RCC 7860 (cell line): Measurements from ENCODE around the gene UTP11.

Source experiments
- DNase-seq: peaks from one replicate; pipeline ENCODE4 v3.0.0-alpha.2; 2015; ENCODE audit warnings: low spot score
- FAIRE-seq: peaks from 2 replicates; lab custom pipeline; 2012; peaks lifted over from hg19 to GRCh38; lab: Jason Lieb, UNC

The UTP11 gene

DNA sequence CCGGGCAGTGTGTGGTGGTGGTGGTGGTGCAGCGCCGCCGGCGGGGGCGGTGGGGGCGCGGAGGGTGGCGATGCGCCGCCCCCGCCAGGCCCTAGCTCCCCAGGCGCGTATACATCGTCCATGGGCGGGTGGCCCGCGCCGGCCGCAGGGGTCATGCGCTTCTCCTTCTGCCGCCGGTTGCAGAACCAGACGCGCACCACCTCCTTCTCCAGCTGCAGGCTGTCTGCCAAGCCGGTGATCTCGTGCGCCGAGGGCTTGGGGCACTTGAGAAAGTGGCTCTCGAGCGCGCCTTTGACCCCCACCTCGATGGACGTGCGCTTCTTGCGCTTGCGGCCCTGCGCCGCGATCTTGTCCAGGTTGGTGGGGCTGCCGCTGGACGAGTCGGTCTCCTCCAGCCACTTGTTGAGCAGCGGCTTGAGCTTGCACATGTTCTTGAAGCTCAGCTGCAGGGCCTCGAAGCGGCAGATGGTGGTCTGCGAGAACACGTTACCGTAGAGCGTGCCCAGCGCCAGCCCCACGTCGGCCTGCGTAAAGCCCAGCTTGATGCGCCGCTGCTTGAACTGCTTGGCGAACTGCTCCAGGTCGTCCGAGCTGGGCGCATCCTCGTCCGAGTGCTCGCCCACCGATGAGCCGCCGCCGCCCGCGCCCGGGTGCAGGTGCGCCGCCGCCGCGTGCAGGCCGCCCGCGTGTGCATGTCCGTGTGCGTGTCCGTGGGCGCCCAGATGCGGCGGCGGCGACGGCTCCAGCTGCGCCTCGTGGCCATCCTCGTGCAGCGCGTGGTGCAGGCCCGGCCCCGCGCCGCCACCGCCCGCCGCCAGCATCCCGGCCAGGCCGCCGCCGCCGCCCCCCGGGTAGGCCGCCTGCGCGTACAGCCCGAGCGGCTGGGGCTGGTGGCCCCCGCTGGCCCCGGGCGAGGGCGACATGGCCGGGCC, 33.1 kb downstream of the UTP11 start:
- FAIRE-seq (no peak), DNase-seq (no peak)

DNA sequence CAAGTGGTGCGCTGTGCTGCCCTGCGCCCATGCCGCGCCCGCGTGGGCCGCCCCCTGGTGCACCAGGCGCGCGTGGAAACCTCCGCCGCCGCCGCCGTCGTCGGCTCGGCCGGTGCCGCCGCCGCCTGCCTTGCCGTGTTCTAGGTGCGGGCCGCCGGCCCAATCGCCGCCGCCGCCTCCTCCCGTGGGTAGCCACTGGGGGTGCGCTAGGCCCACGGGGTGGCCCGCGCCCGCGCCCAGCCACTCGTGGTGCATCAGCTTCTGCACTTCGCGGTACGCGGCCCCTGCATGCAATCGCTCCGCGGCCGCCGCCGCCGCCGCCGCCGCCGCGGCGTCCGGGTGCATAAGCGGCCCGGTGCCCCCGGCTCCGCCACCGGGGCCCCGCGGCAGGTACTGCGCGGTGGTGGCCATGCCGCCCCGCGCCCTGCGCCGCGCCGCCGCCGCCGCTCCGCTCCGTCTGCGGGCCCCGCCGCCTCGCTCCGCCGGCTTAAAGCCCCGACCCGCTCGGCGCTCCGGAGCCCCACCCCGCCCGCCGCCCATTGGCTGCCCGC, 33.9 kb downstream of the UTP11 start, which contains the start of gene POU3F1:
Gene POU3F1 (minus strand): TSS at position 461 of the 551 bp plus-strand sequence. CDS start 50 bp downstream, at position 411.
- FAIRE-seq = no peak

DNA sequence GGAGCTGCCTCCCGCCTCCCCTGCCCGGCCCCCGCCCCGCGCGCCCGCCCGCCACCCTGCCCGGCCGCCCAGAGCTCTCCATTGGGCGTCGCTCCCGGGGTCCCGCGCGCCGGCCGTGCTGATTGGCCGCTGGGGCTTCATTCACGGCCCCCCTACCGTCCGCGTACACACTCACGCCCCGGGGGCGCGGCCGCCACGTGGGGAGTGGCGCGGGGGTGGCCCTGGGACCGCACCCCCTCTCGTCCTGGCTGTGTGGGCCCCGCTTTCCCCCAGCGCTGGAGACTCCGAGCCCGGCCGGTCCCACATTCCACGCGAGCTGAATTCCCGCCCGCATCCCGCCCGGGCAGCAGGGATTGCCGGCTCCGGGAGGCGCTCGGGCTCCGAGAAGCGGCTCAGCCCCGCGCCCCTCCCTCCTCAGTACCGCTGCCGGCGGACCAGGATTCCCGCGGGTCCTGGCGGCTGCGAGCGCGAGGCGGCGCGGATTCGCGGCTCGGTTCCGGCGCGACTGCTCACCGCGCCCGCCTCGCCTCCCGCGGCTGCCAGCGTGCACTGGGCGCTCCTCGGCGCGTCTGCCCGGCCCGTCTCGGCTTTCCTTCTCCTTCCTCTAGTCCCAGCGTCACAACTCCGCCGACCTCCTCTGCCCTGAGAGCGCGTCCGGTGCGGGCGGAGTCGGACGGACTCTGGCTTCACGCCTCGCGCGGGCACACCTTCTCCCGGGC, 34.5 kb downstream of the UTP11 start:
- DNase-seq (peak; percentile 41), FAIRE-seq (no peak)

More for the DNA sequence above, 33.9 kb downstream of the UTP11 start, which contains the start of gene POU3F1:
- DNase-seq = no peak

DNA sequence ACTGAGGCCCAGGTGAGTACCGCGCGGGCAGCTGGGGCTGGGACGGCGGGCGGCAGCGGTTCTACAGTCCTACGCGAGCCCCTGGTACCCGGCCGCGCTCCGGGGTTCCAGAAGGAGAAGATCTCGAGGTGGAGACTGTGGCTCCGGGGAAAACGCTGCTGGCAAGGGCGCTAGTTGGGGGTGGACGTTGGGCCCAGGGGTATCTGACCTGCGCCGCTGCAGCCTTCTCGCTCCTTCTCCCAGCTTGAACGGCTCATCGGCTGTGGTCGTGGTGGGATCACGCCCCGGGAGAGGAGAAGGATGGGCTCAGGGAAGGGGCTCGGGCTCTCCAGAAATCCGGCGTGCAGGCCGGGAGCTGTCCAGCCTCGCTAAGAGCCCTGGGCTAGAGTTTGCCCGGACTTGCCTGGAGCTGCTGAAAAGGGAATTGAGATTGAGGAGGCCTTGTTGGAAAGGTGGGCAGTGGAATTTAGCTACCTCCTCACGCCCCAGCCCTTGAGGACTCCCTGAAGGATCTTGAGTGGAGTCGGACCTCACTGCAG, 35.1 kb downstream of the UTP11 start:
- FAIRE-seq (no peak), DNase-seq (no peak)

DNA sequence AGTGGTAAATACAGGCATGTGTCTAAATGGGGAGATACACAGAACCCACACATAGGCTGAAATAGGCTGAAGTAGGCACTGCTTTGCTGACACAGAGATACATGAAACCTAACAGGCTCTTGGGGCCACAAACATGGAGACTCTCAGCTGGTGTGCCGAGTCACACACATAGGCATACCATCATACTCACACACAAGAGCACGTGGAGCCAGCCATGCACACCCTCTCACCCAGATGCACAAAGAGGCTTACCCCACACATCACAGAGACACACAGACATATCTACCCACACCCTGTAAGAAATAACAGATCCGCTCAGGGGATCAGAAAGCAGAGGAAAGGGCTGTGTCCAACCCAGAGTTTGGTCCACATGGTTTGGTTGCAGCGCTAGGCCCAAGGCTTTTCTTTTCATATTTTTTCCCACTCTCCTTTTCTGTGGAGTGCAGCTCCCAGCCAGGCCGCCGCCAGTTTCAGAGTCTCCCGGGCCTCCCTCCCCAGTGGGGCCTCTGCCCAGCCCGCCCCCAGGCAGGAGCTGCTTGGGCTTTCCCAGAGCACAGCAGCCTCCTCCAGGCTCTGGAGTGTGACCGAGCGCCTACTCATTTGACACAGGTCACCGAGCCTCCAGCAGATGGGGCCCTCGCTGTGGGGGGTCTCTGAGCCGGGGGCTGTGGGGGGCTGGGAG, 38.0 kb downstream of the UTP11 start:
- FAIRE-seq (no peak), DNase-seq (peak; percentile 31)

DNA sequence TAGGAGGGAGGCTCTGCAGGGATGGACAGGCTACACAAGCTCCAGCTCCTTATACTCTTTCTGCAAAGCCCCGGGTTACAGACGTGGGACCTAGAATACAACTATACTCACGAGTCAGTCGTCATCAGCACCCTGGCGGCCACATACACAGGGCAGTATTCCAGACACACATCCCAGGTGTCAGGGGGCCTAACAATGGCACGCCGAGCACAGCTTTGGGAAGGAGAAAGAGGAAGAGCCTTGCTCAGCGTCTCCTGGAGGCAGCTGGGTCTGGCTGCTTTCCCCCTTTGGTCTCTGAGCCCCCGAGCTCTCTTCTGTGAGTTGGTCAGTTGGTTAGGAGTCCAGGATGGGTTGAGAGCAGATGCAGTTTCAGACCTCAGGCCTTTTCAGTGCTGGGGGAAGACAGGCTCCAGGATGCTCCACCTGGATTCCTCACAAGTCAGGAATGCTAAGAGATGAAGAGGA, 38.6 kb downstream of the UTP11 start:
- DNase-seq (no peak), FAIRE-seq (no peak)

DNA sequence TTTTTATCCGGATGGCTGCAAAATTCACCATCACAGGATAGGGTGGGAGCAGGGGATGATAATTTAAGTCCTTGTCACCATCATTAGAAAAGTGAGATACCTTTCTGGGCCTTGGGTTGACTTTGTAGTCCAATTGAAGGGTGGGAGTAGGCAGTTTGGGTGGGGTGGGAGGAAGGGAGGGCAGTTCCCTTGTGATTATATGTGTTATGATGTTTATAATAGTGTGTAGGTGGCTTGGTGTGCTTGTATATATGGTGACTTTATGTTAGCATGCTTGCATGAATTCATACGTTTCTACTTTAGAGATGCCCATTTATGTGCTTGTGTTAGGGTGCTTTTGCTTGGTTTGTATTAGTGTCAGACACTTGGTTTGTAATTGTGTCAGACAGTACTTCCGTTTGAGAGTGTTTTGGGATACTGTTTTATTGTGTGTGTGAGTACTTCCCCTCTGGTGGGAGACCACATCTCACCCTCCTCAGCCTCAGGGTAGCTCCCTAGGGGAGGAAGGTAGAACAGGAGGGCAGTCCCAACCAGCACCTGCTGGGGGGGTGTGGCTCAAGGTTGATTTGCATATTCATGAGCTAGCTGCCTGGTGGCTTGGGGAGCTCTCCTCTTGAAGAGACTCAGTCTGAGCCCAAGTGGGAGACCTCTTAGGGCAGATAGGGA, 40.3 kb downstream of the UTP11 start:
- no peak for DNase-seq
- FAIRE-seq = no peak

DNA sequence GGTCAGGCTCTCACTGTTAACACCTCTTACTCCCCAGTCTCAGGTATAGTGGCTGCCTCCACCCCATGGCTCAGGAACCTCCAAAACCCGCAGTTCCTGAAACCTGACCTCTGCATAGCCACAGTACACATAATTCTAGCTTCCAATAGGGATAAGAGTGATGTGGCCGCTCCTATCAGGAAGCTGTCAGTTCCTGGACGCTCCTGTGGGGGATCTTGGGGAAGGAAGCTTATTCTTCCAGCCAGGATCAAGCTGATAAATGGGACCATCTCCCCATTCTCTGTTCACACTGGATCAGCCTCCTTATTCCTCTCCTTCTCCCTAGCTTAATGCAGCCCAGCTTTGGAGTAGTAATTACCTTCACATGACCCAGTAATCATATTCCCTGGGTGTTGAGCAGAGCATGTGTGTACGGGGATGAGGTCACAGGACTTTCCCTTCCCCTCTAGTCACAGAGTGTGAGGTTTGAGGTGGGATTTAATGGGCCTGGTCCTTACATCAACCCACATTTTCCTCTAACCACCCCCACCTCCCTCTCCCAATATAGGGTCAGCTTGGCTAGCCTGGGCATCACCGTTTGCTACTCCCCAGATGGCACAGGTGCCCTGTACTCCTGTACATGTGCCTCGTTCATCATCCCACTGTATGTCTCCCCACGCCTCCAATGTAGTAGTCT, 41.0 kb downstream of the UTP11 start:
- no peak for FAIRE-seq

DNA sequence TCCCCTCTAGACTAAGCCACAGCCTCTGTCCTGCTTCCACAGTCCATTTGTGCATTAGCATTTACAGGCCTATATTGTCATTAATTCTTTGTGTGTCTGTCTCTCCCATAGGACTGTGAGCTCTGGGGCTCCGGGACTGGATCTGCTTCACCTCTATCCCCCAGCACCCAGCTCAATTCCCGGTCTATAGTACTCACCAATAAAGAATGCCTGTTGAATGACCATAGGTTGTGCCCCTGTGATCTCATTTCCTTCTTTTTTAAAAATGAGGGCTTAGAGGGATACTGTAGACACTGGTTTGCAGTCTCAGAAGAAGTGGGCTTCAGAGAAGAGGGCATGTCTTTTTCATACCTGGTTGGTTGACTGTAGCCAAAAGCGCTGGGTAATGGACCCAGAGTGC, 42.9 kb downstream of the UTP11 start:
- no peak for DNase-seq
- no peak for FAIRE-seq

More for the DNA sequence above, 41.0 kb downstream of the UTP11 start:
- no peak for DNase-seq

DNA sequence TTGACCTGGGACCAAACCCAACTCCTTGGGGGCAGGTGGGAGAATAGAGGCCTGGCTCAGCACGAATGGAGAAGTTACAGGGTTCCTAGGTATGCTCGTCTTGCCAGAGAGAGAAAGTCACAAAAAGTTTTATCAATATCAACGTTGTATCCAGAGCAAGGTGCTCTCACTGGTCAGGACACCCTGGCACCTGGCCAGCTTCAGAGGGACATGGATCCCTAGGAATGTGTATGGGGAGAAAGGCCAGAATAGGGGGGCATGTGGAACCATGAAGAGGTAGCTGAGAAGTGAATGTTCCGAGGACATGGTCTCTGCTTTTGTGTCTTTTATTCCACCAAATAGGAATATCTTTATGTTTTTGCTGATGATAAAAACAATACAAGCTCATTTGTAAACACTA, 43.4 kb downstream of the UTP11 start:
- FAIRE-seq = no peak
- DNase-seq = no peak

DNA sequence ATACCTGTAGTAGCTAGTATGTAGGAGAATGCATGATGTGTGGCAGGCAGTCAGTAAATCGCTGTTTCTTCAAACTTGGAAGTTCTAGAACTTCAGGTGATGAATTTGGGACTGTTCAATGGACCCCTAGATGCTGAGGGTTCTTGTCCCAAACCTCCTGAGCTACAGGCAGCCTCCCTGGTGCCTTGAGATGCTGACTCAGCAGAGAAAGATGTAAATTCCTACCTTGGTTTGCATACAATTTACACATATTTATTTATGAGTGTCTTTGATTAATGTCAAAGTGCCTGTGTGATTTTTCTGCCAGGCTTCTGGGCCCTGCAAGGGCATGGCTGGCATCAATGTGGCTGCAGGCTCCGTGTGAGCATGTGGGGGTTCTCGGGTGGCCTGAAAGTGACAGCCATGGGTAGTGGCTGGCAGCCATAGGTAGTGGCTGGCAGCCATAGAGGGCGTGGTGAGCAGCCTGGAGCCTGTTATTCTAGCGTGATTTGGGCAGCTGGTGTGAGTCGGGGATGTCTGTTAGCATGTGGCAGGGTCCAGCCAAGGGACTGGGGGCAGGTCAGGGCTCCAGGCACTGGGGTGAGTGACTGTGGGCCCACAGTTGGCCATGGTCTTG, 47.2 kb downstream of the UTP11 start:
- DNase-seq (no peak), FAIRE-seq (no peak)

DNA sequence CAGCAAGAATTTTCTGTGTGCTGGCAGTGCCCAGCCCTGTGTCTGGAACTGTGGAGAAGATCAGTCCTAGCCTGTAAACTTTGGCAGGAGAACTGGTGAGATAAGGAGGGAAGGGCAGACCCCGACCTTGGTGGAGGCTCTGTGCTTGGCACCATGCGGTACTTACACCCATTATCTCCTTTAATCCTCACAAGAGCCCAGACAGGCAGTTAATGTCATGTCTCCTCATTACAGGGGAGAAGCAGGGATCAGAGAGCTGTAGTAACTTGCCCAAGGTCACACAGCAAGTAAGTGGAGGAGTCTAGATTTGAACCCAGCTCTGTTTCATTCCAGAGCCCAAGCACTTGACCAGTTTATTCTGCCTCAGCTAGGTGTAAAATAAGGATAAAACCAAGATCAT, 48.0 kb downstream of the UTP11 start:
- FAIRE-seq = no peak
- no peak for DNase-seq

DNA sequence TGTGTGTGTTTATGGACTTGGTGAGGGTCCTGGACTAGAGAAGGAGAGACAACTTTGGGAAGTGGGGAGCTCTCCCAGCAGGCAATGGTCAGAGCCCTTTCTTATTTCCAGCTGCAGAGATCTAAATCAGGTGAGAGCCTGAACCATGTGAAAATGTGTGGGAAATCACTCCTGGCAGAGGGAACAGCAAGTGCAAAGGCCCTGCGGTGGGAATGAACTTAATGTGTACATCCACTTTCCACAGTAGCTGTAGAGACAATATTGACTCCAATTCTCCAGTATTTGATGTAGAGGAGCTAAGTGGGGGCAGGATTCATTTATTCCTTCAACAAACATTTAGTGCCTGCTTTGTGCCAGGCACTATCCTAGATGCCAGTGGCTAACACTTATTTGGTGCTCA, 48.8 kb downstream of the UTP11 start:
- no peak for FAIRE-seq
- no peak for DNase-seq

DNA sequence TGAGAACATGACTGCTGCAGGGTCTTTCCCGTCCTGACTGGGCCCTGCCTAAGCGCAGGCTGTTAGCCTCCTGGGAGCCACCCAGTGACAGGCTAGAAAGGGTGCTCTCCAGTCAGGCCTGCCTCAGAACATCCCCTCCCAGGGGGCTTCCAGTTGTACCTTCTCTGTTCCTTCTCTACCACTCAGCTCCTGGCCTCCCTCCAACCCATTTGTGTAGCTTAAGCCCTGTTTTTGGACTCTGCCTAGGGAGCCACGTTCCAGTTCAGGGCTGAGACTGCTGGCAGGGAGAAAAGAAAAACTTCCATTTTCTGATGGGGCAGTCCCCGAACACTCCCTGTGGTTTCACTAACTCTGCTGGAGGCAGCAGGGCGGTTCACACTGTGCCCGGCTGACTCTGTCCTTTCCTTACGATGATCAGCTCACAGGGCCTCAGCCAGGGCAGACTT, 49.4 kb downstream of the UTP11 start:
- no peak for DNase-seq
- no peak for FAIRE-seq

DNA sequence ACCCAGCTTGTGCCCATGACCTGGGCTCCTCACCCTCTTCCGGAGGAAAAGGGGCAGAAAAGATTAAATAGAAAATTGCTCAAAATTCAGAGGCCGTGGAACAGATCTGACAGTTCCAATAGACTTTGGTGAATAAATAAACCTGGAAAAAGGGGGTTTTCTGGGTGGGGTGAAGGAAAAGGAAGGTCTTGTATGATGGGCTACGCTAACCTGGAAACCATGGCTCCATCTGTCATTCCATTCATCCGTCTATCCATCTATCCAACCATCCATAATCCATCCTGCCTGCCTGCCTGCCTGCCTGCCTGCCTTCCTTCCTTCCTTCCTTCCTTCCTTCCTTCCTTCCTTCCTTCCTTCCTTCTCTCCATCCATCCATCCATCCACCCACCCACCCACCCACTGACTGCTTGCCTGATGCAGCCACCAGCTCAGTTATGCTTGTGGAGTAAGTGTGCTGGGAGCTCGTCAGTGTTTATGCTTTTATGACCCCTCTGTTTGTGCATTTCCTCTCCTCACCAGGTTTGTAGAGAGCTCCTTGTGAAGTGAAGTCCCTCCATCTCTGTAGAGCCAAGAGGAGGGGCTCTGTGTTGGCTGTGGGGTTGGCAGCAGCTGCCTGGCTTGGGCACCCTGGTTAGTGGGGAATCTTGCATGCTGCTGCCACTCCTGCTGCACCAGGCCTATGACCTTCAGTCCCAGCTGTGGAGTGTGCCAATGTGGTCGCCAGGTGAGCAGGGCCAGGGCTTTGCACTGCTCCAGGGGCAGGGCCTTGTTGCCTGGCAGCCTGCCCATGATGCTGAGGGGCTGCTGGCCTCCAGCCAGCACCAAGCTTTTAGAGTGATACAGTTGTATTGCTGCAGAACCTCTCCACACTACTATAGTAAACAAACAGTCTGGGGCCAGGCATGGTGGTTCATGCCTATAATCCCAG, 50.1 kb downstream of the UTP11 start:
- no peak for DNase-seq
- FAIRE-seq = no peak

DNA sequence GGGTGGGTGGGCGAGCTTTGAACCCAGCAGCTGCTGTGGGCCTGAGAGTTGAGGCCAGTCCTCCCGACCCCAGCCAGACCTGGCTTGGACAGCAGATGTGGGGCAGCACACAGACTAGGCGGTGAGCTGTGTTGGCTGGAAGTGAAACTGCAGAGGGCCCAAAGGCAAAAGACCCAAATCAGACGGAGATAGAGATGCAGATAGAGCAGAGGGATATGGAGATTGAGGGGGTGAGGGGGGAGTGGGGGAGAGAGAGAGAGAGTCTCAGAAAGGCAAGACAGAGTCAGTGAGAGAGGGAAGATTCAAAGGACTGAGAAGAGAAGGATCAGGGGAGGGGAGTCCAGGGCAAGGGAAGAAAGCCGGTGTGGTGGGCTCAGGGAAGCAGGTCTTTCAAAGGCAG, 51.1 kb downstream of the UTP11 start:
- DNase-seq = no peak

DNA sequence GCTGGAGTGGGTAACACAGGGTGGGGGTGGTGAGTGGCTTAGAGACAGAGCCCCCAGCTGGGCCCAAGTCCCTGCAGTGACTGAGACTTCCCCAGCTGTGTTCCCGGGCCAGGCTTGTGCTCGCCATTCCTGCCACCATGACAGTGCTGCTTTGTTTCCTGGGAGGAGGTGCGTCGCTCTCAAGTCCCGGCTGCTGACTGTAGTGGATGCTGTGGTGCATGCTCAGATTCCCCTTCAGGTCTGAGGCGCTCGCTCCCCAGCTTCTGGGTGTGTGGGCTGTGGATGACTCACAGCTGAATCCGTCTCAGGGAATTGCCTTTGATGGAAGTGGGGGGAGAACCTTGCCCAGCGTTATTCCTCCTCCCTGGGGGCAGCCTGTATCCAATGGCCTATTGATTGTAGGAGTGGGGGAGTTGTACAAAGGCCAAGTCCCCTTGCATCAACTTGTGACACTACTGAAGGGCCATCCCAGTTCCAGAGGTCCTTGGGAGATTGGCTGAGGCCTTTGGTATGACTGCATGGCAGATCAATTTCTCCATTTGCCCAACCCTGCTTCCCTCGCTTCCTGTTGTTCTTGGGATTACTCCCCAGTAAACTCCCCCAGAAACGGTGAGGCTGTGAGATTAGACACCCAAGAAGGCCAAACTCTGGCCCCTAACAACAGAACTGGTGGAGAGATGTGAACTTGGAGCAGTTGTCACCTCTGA, 51.8 kb downstream of the UTP11 start:
- peak; percentile 49 for FAIRE-seq
- peak; percentile 77 for DNase-seq

More for the DNA sequence above, 51.1 kb downstream of the UTP11 start:
- FAIRE-seq = no peak
